SK-N-SH treated with all-trans-retinoic acid at 6 μM for 48 hours (cell line): ENCODE measurements around the gene FGF22.
A peak's percentile ranks its signal among the peaks of the same experiment; 100 is the strongest.

ENCODE experiments used
- ATAC-seq: fragments of 200-7000 bp; cut with Tn5 transposase; 3 replicates; pipeline ENCODE4 v1.9.1; 2020; ENCODE audit warnings: mild to moderate bottlenecking, moderate library complexity
- ARNTL ChIP-seq: fragments of 450-650 bp; formaldehyde crosslinking; IDR thresholded peaks from 2 replicates; pipeline ENCODE4 v1.5.0; 2020; ENCODE audit warnings: low read depth, mild to moderate bottlenecking, moderate library complexity, borderline replicate concordance
- CSDC2 ChIP-seq: fragments of 250-450 bp; sonication (Bioruptor Pico); IDR thresholded peaks from 2 replicates; pipeline ENCODE4 v1.5.0; 2020; ENCODE audit warnings: mild to moderate bottlenecking, moderate library complexity
- GLIS3 ChIP-seq: fragments of 250-450 bp; sonication (Bioruptor Pico); IDR thresholded peaks from 2 replicates; pipeline ENCODE4 v1.5.0; 2020; ENCODE audit warnings: mild to moderate bottlenecking, moderate library complexity
- ISL1 ChIP-seq: fragments of 250-450 bp; sonication (Bioruptor Pico); IDR thresholded peaks from 2 replicates; pipeline ENCODE4 v2.1.2; 2022; ENCODE audit warnings: mild to moderate bottlenecking, moderate library complexity
- PPARA ChIP-seq: fragments of 250-450 bp; sonication (Bioruptor Pico); IDR thresholded peaks from 2 replicates; pipeline ENCODE4 v1.5.0; 2020; ENCODE audit warnings: mild to moderate bottlenecking, borderline replicate concordance
- SNAI2 ChIP-seq: fragments of 250-450 bp; sonication (Bioruptor Pico); IDR thresholded peaks from 2 replicates; pipeline ENCODE4 v1.5.0; 2020; ENCODE audit warnings: mild to moderate bottlenecking, moderate library complexity
- TOX ChIP-seq: fragments of 250-450 bp; sonication (Bioruptor Pico); IDR thresholded peaks from 2 replicates; pipeline ENCODE4 v1.8.0; 2021; ENCODE audit warnings: mild to moderate bottlenecking, moderate library complexity, borderline replicate concordance
- ZC3H10 ChIP-seq: fragments of 250-450 bp; sonication (Bioruptor Pico); IDR thresholded peaks from 2 replicates; pipeline ENCODE4 v1.5.1; 2021; ENCODE audit warnings: mild to moderate bottlenecking, moderate library complexity
- ZFP3 ChIP-seq: fragments of 250-450 bp; sonication (Bioruptor Pico); IDR thresholded peaks from 2 replicates; pipeline ENCODE4 v1.5.0; 2020; ENCODE audit warnings: mild to moderate bottlenecking, moderate library complexity
- ZFP30 ChIP-seq: fragments of 450-650 bp; formaldehyde crosslinking; IDR thresholded peaks from 2 replicates; pipeline ENCODE4 v1.5.0; 2022; ENCODE audit warnings: mild to moderate bottlenecking, moderate library complexity
- ZNF565 ChIP-seq: fragments of 450-650 bp; formaldehyde crosslinking; conservative IDR thresholded peaks from 2 replicates; pipeline ENCODE4 v1.5.0; 2020; ENCODE audit warnings: low read depth, mild to moderate bottlenecking, moderate library complexity
- ZNF70 ChIP-seq: fragments of 450-650 bp; formaldehyde crosslinking; IDR thresholded peaks from 2 replicates; pipeline ENCODE4 v1.5.0; 2020; ENCODE audit warnings: mild to moderate bottlenecking, moderate library complexity
- ZNF8 ChIP-seq: fragments of 450-650 bp; formaldehyde crosslinking; IDR thresholded peaks from 2 replicates; pipeline ENCODE4 v1.5.0; 2020; ENCODE audit warnings: mild to moderate bottlenecking, moderate library complexity
- TF ChIP-seq, protein P1 (sequence below): fragments of 250-450 bp; sonication (Bioruptor Pico); IDR thresholded peaks from 2 replicates; pipeline ENCODE4 v1.5.0; 2020; ENCODE audit warnings: mild to moderate bottlenecking, moderate library complexity
- TF ChIP-seq, protein P2 (sequence below): fragments of 250-450 bp; sonication (Bioruptor Pico); IDR thresholded peaks from 2 replicates; pipeline ENCODE4 v1.5.1; 2020; ENCODE audit warnings: low read depth, mild to moderate bottlenecking, moderate library complexity
- TF ChIP-seq, protein P3 (sequence below): fragments of 250-450 bp; sonication (Bioruptor Pico); IDR thresholded peaks from 2 replicates; pipeline ENCODE4 v1.5.1; 2021; ENCODE audit warnings: mild to moderate bottlenecking, moderate library complexity
- TF ChIP-seq, protein P4 (sequence below): fragments of 250-450 bp; sonication (Bioruptor Pico); IDR thresholded peaks from 2 replicates; pipeline ENCODE4 v1.8.0; 2020; ENCODE audit warnings: mild to moderate bottlenecking, moderate library complexity, borderline replicate concordance
- TF ChIP-seq, protein P5 (sequence below): fragments of 250-450 bp; sonication (Bioruptor Pico); IDR thresholded peaks from 2 replicates; pipeline ENCODE4 v1.8.0; 2021; ENCODE audit warnings: low read depth, mild to moderate bottlenecking, moderate library complexity, borderline replicate concordance

Gene FGF22

DNA sequence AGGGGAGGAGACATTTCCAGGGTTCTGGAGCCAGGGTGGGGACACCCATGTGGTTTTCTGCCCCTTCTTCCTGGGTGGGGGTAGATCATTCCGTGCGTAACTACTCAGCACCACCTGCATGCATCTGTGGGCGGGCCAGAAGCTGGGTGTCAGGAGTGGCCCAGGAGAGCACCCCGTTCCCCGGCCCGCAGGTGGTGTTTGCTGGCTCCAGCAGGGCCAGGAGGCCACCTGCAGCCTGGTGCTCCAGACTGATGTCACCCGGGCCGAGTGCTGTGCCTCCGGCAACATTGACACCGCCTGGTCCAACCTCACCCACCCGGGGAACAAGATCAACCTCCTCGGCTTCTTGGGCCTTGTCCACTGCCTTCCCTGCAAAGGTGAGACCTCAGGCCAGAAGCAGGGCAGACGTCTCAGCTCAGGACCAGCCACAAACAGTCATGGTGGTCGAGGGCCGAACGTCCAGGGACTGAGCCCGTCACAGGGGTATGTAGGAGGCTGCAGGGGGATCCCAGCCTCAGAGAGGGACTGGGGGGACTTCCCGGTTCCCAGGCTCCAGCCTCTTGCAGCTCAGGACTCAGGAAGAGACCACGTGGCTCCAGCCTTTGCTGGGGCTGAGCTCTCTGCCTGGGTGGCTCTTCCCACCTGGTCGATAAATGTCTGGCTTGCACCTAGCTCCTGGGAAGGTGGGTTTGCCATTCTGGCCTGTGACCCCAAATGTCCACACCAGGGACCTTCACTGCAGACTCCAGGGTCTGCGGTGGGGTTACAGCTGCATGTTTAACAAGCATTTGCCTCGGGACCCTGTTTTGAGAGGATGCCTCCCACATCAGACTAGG, 38.1 kb downstream of the FGF22 start:
- no peak for TF ChIP-seq ZNF8 (CRISPR knock-in tag)
- TF ChIP-seq ZNF70 (CRISPR knock-in tag), result no peak
- no peak for TF ChIP-seq ZFP30 (CRISPR knock-in tag)
- TF ChIP-seq, protein P1, sequence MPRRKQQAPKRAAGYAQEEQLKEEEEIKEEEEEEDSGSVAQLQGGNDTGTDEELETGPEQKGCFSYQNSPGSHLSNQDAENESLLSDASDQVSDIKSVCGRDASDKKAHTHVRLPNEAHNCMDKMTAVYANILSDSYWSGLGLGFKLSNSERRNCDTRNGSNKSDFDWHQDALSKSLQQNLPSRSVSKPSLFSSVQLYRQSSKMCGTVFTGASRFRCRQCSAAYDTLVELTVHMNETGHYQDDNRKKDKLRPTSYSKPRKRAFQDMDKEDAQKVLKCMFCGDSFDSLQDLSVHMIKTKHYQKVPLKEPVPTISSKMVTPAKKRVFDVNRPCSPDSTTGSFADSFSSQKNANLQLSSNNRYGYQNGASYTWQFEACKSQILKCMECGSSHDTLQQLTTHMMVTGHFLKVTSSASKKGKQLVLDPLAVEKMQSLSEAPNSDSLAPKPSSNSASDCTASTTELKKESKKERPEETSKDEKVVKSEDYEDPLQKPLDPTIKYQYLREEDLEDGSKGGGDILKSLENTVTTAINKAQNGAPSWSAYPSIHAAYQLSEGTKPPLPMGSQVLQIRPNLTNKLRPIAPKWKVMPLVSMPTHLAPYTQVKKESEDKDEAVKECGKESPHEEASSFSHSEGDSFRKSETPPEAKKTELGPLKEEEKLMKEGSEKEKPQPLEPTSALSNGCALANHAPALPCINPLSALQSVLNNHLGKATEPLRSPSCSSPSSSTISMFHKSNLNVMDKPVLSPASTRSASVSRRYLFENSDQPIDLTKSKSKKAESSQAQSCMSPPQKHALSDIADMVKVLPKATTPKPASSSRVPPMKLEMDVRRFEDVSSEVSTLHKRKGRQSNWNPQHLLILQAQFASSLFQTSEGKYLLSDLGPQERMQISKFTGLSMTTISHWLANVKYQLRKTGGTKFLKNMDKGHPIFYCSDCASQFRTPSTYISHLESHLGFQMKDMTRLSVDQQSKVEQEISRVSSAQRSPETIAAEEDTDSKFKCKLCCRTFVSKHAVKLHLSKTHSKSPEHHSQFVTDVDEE (CRISPR knock-in tag), result no peak
- TF ChIP-seq TOX, result no peak
- TF ChIP-seq ZFP3 (CRISPR knock-in tag), result no peak
- TF ChIP-seq CSDC2, result no peak
- TF ChIP-seq, protein P2, sequence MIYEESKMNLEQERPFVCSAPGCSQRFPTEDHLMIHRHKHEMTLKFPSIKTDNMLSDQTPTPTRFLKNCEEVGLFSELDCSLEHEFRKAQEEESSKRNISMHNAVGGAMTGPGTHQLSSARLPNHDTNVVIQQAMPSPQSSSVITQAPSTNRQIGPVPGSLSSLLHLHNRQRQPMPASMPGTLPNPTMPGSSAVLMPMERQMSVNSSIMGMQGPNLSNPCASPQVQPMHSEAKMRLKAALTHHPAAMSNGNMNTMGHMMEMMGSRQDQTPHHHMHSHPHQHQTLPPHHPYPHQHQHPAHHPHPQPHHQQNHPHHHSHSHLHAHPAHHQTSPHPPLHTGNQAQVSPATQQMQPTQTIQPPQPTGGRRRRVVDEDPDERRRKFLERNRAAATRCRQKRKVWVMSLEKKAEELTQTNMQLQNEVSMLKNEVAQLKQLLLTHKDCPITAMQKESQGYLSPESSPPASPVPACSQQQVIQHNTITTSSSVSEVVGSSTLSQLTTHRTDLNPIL, result no peak
- TF ChIP-seq, all 23 proteins: peak for 0
- ATAC-seq, result no peak

DNA sequence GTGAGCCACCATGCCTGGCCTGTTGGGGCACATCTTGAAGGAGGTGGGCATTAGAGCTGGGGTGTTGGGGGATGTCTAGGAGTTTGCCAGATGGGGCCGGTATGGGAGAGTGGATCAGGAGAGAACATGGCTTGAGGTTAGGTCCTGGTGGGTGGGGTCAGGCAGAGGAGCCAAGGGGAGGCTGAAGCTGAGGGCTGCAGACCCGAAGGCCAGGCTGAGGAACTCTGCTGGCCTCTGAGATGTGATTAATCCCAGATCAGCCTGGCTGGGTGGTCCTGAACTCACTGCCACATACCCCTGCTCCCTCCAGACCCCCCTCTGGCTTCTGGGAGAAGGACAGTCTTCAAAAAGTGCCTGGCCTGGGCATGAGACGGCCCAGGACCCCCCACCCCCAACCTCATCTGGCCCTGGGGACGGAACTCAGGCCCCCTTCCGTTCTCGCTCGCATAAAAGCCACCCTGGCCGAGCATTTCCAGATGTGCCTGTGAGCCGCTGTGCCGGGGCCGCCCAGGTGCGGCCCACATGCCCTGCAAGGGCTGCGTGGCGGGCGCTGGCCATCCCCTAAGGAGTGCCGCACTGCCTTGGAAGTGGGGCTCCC, 39.2 kb downstream of the FGF22 start:
- TF ChIP-seq GLIS3 (no peak), ZFP3 (CRISPR knock-in tag) (peak; percentile 99), ISL1 (CRISPR knock-in tag) (no peak), ZNF565 (CRISPR knock-in tag) (no peak), TOX (no peak), PPARA (CRISPR knock-in tag) (no peak)
- TF ChIP-seq, protein P1 (CRISPR knock-in tag), result no peak
- TF ChIP-seq, protein P3, sequence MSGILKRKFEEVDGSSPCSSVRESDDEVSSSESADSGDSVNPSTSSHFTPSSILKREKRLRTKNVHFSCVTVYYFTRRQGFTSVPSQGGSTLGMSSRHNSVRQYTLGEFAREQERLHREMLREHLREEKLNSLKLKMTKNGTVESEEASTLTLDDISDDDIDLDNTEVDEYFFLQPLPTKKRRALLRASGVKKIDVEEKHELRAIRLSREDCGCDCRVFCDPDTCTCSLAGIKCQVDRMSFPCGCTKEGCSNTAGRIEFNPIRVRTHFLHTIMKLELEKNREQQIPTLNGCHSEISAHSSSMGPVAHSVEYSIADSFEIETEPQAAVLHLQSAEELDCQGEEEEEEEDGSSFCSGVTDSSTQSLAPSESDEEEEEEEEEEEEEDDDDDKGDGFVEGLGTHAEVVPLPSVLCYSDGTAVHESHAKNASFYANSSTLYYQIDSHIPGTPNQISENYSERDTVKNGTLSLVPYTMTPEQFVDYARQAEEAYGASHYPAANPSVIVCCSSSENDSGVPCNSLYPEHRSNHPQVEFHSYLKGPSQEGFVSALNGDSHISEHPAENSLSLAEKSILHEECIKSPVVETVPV, result no peak
- no peak for ATAC-seq

DNA sequence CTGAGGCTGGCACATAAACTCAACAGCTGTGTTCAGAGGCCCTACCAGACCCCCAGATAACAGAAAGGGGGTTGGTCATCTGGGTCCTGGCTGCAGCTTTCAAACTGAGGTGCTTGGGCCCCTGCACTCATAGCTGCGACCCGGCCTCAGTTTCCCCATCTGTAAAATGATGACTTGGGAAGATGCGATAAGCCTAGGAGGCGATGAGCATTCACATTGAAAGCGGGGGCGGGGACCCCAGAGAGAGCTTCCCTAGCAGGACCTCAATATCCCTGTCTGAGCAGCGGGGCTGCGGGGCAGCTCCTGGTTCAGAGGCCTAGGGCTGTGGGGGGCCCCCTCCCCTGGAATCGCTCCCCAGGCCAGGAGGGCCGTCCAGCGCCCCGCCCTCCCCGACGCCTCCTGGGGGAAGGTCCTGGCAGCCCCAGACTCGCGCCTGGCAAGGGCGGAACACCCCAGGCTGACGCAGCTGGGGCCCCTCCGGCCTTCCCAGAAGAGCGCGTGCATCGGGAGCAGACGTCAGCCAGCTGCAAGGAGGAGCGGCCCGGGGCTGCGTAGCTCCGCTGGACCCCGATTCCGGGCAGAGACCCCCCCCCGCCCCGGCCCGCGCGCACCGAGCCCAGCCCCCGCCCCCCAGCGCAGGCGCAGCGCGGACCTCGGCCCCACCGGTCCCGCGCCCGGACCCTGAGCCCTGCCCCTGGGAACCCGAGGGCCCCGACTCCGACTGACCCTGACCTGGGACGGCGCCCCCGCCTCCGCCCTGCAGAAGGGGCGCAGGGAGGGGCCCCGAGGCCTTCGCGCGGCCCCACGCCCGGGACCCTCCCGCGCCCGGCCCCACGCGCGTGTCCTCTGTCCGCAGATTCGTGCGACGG, 40.0 kb downstream of the FGF22 start:
- peak; percentile 14 for ATAC-seq
- no peak for TF ChIP-seq TOX
- no peak for TF ChIP-seq ZC3H10 (CRISPR knock-in tag)
- TF ChIP-seq ZNF8 (CRISPR knock-in tag), result no peak
- no peak for TF ChIP-seq SNAI2
- TF ChIP-seq, protein P4, sequence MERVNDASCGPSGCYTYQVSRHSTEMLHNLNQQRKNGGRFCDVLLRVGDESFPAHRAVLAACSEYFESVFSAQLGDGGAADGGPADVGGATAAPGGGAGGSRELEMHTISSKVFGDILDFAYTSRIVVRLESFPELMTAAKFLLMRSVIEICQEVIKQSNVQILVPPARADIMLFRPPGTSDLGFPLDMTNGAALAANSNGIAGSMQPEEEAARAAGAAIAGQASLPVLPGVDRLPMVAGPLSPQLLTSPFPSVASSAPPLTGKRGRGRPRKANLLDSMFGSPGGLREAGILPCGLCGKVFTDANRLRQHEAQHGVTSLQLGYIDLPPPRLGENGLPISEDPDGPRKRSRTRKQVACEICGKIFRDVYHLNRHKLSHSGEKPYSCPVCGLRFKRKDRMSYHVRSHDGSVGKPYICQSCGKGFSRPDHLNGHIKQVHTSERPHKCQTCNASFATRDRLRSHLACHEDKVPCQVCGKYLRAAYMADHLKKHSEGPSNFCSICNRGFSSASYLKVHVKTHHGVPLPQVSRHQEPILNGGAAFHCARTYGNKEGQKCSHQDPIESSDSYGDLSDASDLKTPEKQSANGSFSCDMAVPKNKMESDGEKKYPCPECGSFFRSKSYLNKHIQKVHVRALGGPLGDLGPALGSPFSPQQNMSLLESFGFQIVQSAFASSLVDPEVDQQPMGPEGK (CRISPR knock-in tag), result peak; percentile 84; the same call in 1 of the 2 replicates
- TF ChIP-seq, protein P3, result no peak
- TF ChIP-seq ARNTL (CRISPR knock-in tag), result no peak
- TF ChIP-seq ISL1 (CRISPR knock-in tag), result no peak
- TF ChIP-seq, protein P5, sequence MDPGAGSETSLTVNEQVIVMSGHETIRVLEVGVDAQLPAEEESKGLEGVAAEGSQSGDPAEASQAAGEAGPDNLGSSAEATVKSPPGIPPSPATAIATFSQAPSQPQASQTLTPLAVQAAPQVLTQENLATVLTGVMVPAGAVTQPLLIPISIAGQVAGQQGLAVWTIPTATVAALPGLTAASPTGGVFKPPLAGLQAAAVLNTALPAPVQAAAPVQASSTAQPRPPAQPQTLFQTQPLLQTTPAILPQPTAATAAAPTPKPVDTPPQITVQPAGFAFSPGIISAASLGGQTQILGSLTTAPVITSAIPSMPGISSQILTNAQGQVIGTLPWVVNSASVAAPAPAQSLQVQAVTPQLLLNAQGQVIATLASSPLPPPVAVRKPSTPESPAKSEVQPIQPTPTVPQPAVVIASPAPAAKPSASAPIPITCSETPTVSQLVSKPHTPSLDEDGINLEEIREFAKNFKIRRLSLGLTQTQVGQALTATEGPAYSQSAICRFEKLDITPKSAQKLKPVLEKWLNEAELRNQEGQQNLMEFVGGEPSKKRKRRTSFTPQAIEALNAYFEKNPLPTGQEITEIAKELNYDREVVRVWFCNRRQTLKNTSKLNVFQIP (CRISPR knock-in tag), result no peak
